ENCODE results near the gene IL17A.
"Not testable (repeated sequence)": the region's sequence is repeated elsewhere in the genome, so short reads cannot be mapped to it uniquely, and the experiment has no call there.

Gene IL17A

DNA sequence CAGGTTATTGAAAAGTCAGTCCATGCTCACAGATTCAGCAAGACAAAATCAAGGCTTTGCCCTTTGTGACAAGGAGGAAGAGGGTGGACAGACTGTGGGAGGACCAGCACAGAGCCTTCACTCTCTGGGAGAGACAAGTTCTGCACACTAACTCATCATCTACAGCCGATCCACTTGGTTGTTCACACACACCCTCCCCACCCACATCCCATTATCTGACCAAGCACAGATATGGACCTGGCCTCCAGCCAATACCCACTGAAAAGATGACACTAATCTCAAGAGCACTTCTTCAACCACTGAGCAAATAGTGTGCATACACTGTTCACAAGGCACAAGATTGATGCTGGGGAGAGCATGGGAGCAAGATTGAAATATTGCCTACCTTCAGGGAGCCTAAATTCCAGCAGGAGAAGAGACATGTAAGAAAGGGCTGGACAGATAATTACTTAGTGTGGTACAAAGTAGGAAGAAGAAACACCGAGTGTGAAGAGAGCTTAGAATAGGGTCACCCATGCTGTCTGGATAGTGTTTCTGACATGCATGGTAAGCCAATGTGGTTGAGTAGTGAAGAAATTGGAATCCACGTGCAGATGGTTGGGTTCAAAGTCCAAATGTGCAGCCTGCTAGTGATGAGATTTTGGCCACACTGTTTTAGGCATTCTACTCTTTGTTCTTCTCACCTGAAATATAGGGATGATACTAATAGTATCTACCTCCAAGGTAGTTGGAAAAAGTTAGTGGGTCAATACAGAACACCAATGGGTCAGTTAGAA, 21.7 kb upstream of the IL17A start:
- DNase-seq: peak; percentile 85

DNA sequence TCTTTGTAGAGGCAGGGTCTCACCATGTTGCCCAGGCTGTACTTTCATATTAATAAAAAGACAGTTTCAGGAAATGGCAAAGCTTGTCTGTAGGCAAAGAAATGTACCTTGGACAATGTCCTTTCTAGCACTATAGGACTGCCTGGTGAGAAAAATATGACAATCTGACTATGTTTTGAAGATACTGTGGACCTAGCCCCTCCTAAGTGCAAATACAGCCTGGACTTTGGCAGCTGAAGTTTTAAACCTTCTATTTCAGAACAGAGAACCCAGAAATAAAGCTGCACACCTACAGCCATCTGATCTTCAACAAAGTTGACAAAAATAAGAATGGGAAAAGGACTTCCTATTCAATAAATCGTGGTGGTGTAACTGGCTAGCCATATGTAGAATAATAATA, 18.9 kb upstream of the IL17A start:
- no peak for DNase-seq

DNA sequence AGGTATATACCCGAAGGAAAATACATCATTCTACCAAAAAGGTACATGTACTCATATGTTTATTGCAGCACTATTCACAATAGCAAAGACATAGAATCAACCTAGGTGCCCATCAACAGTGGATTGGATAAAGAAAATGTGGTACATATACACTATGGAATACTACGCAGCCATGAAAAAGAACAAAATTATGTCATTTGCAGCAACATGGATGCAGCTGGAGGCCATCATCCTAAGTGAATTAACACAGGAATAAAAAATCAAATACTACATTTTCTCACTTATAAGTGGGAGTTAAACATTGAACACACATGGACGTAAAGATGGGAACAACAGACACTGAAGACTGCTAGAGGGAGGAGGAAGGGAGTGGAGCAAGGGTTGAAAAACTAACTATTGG, 17.8 kb upstream of the IL17A start:
- DNase-seq: not testable (repeated sequence)

DNA sequence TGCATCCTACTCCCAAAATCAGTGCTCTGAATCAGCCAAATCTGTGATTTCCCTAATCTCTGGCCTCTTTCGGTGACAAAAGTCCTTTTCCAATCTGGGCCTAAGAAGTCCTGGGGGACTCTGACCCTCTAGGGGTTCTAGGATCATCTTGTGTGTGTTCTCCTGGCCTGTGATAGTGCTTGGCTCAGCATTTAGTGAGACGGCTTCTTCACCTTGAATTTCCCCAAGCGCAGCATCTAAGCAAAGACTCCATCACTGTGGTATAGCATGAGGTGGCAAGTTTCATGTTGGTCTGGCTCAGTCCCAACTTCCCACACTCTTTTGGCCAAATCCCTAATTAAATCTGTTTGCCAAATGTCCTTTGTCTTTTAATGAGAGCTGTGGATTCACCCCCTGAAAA, 12.1 kb upstream of the IL17A start:
- no peak for DNase-seq

DNA sequence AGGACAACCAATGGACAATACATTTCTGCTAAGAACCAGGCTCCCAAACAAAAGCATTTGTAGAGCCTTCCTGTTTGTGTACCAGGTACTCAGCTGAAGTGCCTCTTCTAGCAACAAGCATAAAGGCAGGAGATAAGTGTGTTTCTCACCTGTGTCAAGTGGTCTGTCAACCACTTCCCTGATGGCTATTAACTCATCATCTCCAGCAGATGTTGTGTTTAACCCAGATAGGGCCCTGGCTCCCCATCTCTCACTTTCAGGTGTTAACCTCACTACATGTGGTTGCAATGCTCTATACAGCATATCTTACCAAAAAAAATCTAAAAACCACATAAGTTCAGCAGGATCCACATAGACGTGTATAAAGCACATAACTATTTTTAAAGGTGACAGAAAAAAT, 9.6 kb upstream of the IL17A start:
- DNase-seq: no peak

DNA sequence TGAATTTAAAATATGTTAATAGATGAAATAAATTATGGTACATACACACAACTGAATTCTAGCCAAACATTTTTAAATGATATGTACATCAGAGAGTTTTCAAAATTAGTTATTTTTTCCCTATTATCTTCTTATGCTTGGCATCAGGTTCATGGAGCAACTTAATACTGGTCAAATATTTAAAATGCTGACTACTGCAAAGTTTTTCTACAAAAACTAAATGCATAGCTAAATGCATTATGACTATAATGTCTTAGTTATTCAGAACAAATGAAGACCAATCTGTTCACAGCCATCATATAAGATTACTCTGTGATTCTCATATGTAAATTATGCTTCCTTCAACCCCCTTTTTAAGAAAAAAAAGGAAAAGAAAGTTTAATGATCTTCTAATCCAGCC, 8.2 kb upstream of the IL17A start:
- no peak for DNase-seq

DNA sequence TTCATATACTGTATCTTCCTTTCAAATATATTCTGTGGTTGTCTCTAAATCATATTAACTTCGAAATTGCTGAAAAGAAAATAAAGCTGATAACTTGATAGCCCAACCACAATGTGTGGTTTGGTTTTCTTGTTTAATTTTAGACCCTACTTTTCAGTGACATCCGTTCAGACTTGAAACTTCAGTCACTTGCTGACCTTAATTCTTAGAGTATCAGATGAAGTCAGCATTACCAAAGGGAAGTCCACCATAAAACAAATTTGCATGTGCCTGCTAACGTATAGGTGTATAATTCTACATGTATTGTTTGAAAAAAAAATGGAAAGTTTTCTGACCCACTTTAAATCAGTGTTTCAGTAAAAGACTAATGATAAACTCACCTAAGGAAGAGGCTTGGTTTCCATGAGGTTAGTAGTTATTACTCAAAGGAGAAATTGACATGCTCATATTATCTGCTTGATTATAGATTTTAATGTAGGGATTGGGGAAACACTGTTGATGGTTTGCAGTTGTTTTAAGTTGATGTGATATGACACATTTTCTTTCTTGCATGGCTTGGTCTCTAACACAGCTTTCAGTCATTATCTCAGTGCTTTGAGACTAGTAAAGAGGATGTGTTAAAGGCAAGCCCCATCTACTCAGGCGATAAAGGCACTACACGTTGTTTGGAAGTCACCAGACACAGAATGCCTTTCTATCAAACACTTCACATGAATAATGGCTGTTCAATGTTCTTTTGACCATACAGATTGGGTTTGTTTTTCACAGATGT, 5.2 kb upstream of the IL17A start:
- peak; percentile 31 for DNase-seq

DNA sequence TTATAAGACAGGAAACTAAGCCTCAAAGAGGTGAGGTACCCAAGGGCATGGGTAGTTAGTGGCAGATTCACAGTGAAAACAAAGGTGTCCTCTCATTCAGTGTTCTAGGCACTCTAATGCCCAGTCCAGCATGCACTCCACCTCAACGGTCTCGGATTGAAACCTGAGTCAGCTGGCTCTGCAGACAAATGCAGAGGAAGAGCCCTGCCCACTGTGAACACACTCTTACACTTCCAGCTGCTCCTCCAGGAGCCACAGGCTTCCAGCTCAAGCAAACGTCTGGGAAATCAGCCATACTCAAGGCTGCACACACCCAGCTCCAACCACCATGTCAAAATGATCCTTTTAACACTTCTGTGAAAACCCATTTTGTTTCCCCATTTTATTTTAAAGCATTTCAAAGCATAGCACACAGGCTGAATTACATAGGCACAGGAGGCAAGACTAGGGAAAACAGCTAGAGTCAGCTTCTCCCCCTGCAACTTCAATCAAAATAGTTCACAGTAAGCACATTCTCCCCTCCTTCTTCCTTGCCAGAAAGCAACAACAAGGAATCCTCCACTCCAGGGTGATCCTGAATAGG, 3.0 kb upstream of the IL17A start:
- DNase-seq: no peak

DNA sequence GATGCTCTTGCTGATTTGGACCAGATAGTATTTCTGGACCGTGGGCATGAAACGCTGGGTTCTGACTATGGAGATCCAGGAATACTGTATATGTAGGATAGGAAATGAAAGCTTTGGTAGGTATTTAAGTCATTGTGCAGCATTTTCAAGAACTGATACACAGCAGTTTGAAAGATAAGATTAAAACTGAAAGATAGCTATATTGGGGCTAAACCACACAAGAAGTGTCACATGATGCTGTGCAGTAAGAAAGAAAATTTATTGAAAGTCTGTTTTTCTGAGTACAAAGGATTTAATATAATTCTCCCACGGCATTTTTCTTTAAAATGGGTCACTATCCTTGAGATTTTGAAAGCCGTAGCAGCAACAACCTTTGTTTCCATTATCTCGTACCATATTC, 305 bp downstream of the IL17A start:
- peak; percentile 25 for DNase-seq

DNA sequence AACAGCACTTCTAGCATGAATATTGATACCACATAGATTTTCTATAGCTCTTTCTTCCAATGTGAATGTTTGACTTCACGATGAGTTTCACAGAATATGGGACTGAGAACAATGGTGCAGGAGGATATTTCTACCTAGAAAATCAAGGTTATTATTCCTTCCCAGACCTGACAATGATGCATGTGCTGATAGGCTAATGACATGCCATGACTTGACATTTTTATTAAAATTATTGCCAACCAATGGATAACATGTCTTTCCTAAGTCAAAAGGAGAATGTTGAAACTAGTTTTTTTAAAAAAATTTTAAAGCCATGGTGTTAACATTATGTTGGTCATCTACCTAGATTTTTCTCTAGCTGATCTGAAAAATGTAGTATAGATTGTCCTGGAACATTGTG, 923 bp downstream of the IL17A start:
- no peak for DNase-seq

DNA sequence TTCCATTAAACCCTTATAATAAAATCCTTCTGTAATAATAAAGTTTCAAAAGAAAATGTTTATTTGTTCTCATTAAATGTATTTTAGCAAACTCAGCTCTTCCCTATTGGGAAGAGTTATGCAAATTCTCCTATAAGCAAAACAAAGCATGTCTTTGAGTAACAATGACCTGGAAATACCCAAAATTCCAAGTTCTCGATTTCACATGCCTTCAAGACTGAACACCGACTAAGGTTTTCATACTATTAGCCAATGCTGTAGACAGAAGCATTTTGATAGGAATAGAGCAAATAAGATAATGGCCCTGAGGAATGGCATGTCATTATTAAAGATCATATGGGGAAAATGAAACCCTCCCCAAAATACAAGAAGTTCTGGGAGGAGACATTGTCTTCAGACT, 3.8 kb downstream of the IL17A start:
- no peak for DNase-seq

DNA sequence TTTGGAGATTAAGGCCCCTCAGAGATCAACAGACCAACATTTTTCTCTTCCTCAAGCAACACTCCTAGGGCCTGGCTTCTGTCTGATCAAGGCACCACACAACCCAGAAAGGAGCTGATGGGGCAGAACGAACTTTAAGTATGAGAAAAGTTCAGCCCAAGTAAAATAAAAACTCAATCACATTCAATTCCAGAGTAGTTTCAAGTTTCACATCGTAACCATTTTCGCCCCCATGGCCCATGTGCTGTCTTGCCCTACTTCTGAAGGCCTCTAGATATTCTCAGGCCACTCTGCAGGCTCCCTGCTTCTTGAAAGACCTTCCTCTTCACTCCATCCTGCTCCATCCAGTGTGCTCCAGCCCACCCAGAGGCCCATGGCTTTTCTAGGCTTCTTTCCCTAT, 4.2 kb downstream of the IL17A start:
- no peak for DNase-seq

DNA sequence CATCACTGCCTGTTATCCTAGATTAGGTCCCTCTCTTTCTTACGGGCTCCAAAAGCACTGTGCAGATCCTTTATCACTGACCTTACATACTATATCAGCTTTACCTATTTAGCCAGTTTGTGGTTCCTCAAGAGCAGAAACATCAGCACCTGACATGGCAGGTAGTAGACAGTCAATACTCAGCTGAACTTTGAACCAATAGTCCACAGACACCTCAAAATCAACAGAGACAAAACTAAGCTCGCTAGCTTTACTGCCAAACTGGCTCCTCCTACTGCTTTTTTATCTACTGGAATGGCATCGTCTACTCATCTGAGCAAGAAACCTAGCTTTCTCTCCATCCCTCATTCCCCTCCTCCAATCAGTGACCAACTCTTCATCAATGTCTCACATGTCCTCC, 5.6 kb downstream of the IL17A start:
- DNase-seq: no peak

DNA sequence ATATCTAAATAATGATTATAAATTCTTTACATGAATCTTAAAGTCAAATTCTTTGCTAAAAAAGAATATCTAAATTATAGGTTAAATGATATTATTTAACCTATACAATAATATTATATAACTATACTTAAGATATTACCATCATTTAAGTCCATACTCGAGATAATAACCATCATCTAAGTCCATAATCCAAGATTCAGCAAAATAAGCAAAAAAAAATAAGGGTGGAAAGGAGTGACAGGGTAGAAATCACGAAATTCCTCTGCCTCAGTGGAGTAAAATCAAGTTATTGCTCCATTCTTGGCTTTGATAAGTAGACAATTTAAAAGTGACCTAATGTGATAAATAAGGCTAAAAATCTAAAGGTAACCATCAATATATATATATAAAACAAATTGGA, 9.7 kb downstream of the IL17A start:
- no peak for DNase-seq

DNA sequence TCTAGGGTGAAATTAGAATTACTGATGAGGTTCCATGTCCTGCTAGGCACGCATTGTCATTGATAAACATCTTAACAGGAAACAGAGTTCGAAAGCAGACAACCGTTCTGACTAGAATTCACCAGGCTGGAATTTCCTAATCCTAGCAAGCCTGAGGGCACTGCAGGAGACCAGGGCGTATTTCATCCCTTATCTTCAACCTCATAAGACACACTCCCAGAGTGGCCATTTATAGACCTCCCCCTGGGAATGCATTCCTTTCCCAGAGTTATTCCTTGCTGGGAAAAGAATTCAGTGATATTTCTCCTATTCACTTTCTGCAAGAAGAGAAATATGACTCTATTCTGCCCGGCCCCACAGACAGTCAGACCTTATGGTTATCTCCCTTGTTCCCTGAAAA, 13.9 kb downstream of the IL17A start:
- DNase-seq: not testable (repeated sequence)

DNA sequence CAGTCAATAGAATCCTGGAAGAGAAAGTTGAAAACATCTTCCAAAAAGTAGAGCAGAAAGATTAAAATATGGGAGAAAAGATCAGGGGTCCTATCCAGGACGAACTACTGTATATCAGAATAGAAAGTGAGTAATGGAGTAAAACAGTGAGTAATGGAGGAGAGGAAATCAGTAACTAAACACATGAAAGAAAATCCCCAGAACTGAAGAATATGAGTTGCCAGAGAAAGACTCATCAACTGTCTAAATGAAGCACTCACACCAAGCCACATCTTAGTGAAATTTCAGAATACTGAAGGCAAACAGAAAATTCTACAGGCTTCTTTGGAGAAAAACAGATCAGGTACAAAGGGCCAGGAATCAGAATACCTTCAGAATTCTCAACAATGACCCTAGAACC, 14.9 kb downstream of the IL17A start:
- DNase-seq: no peak

DNA sequence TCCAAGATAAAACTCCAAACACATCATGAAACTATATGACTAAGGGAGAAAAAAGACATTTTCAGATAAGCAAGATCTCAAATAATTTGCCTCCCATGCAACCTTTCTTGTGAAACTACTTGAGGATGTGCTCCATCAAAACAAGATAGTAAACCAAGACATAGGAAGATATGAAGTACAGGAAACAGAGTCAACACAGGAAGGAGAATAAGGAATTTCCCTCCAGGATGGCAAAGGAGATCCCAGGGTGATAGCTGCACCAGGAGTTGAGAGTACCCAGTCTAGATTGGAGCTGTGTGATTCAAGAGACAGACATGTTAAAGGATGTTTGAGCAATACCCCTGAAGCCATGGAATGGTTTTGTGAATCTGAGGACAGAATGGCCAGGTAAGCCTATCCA, 15.3 kb downstream of the IL17A start:
- no peak for DNase-seq

DNA sequence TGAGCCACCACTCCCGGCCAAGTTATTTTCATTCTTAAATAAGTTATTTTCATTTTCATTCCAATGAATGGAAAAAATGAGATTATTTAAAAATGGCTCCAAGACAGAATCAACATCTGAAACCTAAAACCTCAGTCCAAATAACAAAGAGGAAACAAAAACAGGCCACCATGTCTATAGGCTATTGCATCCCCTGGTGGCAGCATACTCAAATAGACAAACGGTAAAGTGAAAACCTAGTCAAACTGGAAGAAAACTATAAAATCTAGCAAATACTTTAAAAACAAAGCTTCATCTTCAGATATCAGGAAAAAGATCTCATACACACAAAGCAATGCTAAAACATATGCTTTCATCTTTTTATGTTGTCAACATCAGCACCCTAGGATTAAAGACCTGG, 20.9 kb downstream of the IL17A start:
- DNase-seq: no peak

DNA sequence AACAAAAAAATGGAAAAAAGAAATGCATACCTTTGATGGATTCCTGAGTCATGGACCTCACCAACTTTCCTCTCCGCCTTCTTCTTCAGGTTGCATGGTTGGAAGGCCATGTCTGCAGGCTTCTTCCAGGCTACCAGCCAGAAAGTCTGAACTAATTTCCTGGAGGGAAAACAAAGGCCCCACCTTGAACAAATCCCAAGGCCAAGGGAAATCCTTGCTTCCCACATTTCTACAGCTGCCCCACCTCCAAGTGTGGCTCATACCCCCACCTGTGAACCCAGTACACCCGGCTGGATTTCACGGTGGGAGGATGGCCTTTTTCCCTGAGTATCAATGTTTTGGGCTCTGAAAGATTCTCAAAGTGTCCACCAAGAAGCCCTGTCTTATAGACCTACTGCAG, 22.4 kb downstream of the IL17A start:
- no peak for DNase-seq

DNA sequence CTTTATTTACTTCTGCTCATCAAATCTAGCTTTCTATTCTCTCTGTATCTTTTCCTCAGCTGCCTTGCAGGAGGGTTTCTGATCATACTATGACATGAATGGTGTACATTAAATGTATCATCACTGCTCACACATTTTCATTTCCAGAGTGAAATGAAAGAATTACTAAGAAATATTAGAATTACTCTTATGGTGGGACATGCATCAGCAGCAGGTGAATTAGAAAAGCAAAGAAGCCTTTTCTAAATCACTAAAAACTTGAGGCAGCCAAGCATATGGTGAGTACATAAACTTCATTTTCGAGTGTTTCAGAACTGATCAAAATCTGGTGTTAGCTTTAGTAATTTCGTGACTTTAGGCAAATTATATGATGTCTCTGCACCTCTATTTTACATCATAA, 23.6 kb downstream of the IL17A start:
- no peak for DNase-seq

DNA sequence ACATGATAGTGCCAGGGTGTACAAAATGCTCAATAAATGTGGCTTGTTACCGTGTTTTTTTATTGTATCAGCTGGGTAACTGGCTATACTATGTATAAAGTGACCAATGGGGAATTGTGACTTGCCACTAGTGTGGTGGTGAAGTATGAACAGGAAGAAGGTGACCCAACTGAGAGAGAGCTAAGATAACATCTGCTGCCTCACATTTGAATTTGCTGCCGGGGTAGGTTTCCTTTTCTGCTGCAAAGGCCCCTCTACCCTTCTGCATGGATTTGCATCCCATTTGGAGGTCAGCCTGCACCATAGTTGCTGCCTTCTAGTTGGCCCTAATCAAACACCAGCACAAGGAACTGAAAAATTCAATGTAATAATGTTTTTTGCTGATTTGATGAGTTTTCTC, 24.1 kb downstream of the IL17A start:
- DNase-seq: peak; percentile 13

DNA sequence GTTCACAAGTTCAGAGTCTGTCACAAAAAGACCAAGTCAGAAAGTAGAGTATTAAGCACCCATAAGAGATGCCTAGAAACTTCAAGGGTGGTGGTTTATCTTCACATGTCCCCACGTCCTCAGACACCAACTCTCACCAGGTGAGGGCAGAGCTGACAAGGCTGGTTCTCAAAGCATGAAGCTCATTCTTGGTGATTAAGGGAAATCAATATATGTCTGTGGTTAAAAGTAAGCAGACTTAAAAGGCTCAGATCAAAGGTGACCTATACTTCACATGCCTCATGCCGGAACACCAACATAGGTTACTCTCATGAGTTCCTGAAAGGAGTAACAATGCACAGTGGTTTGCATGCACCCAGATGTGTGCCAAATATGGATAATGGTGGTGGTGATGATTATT, 27.0 kb downstream of the IL17A start:
- DNase-seq: peak; percentile 4

DNA sequence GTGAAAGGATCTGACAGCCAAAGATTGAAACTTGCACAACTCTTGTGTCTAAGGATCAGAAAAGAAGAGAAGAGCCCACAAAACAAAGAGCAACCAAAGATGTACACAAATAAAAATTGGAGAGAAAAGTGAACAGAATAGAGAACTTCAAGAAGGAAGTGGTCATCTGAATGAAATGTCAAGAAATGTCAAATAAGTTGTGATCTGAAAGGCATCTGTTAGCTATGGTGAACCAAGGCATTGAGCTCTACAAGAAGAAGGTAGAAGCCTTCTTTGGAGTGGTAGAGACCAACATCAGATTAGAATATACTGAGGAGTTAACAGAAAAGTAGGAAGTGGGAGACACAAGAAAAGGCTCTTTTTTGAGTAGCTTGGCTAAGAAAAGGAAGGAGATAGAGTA, 29.6 kb downstream of the IL17A start:
- peak; percentile 3 for DNase-seq

DNA sequence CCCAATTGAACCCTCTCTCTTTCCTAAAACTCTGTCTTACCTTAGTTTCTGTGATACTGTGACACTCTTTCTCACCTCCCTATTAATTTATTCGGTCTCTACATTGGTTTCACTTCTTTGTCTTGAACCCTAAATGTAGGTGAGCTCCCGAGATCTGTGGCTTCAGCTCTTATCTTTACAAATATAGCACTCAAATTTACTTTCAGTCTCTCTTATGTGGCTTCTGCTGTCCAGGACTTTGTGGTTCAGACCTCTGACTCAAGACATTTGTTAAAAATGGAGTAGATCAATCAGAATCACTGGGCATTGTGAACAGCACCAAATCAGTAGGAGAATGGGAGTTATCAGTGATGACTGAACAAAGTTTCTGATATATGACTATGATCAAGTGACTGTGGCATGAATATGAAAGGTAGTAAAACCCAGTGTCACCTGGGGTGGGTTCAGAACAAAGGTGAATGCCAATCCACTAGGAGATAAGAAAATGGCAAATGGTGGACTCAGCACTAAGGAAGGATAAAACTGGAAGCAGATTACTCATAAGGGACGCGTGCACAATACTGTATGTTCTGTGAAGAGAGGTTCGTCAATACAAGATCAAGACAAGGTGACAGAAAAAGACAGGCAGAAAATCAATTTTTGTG, 30.9 kb downstream of the IL17A start:
- DNase-seq: no peak
